HG03457 (cell line): Measurements from ENCODE around the gene LOC101059915.
"Not testable (repeated sequence)": the region's sequence is repeated elsewhere in the genome, so short reads cannot be mapped to it uniquely, and the experiment has no call there.

Experiments used
- ATAC-seq: cut with Tn5 transposase; IDR thresholded peaks from one replicate; pipeline ENCODE4 v1.9.1; 2021; ENCODE audit warnings: moderate number of reproducible peaks; ENCODE audit not compliant: unreplicated experiment

LOC101059915 gene

DNA sequence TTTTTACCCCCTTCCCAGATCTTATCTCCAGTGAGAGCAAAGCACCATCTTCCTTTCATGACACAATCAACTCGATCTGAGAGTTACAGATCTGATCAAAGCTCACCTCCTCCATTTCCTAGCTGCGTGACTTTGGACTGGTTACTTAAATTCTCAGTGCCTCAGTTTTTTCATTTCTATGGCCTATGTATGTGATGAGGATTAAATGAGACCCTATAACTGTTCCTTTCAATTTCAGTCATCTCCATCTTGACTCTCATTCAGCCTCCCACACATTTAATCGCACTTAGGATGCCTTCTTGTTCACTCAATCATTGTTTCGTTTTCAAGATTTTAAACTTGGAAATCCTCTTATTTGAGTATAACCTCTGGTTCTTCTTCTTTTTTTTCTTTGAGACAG, 28.9 kb upstream of the LOC101059915 start:
- ATAC-seq, result no peak

DNA sequence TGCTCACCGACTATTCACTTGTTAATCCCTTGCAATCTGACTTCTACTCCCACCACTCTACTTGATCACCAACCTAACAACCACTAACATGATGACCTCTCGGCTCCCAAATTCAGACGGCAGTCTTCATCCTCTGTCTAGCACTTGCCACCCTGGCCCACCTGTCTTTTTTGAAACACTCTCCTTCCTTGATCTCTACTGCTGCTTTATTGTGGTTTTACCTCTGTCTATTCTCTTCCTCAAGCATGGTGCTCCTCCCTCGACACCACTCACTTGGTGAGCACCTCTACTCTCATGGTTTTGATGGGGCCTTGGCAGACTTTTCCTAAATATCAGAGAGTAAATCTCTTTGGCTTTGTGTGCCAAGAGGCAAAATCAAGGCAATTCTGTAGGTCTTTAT, 27.3 kb upstream of the LOC101059915 start:
- no peak for ATAC-seq

DNA sequence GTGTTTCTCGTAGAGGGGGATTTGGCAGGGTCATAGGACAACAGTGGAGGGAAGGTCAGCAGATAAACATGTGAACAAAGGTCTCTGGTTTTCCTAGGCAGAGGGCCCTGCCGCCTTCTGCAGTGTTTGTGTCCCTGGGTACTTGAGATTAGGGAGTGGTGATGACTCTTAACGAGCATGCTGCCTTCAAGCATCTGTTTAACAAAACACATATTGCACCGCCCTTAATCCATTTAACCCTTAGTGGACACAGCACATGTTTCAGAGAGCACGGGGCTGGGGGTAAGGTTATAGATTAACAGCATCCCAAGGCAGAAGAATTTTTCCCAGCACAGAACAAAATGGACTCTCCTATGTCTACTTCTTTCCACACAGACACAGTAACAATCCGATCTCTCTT, 22.9 kb upstream of the LOC101059915 start:
- not testable (repeated sequence) for ATAC-seq

DNA sequence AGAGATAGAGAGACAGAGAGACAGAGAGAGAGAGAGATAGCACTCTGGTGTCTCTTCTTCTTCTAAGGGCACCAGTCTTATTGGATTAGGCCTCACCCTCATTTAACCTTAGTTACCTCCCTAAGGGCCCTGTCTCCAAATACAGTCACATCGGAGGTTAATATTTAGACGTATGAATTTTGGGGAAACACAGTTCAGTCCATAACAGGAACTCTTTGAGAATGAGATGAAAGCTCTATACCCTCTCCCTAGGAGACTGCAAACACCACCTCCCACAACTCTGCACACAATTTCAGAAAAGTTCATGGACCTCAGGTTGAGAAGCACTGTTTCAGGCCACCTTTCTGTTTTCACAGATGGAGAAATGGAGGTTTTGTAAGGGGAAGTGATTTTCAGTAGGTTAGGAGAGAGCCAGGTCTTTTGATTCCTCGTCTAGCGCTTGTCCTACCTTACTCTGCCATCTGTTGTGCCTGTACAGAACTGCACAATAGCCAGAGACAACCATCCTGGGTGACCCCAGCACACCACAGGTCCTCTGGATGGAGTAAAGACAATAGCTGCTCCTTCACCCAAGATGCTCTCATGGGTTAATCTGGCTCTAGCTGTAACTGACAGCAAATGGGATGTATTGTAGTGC, 16.9 kb upstream of the LOC101059915 start:
- ATAC-seq, result no peak

DNA sequence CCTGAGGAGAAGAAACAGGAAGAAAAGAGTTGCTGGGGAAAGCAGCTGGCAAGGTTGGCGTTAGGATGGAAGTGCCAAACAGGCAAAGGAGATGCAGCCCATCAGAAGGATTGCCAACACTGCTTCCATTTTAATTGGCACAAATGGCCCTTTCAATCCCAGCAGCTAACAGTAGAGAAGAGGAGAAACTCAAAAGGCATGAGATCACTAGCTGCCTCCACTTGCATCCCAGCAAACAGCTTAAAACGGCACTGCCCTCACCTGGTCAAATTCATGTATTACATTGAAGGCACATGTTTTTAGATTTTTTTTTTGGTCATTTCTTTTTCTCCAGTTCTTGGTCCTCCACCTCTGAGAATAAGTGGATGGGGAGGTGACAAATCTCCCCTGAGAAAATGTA, 14.9 kb upstream of the LOC101059915 start:
- ATAC-seq, result no peak

DNA sequence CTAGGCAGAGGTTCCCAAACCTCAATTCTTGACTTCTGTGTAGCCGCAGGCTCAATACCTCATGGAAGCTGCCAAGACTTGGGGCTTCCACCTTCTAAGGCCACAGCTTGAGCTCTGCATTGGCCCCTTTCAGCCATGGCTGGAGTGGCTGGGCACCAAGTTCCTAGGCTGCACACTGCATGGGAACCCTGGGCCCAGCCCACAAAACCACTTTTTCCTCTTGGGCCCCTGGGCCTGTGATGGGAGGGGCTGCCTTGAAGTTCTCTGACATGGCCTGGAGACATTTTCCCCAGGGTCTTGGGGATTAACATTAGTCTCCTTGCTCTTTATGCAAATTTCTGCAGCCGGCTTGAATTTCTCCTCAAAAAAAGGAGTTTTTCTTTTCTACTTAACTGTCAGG, 14.0 kb upstream of the LOC101059915 start:
- no peak for ATAC-seq

DNA sequence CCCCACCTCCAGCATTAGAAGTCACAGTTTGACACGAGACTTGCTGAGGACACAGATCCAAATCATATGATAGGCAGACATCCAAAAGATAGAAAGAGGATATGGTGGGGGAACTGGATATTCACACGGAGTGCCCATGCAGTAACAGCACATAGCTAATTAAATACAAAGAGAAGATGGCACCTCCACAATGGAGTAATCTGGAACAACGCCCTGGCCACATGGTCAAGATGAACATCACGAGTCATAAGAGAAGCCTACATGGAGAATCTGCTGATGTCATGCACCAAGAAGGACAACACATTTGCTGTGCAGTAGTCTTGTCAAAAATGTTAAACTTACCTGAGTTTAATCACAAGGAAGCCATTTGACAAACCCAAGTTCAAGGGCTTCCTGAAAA, 10.1 kb upstream of the LOC101059915 start:
- no peak for ATAC-seq

DNA sequence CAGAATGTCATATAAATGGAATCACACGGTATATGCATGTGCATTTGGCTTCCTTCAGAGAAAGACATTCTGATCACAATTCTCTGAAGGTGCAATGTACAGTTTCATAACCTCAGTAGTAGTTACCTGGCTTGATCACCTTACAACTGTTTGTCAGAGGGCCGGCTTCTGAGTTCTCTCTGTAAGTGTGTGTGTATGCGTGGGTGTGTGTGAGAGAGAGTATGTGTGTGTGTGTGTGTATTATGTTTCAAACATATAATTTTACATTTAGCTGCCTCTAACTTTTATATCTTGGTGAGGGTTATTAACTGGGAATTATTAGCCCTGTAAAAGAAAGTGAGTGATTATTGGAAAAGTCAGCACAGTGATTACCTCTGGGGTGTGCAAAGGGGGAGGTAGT, 8.0 kb upstream of the LOC101059915 start:
- no peak for ATAC-seq

DNA sequence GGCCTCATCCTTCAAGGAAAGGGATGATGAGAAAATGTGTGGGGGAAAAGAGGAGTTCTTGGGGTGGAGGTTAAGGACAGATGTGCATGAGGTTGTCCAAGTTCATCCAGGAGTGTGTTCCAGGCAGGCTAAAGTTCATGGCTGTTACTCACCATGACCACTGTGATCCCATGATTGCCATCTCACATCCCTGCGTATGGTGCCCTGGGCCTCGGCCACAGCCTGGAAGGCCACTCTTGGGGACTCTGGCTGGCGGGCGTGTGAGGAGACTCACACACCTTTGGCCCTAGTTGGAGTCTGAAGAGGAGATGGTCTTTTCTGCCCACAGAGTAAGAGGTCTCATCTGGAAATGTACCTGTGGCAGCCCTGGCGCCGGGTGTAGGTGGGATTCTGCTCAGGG, 7.4 kb upstream of the LOC101059915 start:
- ATAC-seq, result no peak

DNA sequence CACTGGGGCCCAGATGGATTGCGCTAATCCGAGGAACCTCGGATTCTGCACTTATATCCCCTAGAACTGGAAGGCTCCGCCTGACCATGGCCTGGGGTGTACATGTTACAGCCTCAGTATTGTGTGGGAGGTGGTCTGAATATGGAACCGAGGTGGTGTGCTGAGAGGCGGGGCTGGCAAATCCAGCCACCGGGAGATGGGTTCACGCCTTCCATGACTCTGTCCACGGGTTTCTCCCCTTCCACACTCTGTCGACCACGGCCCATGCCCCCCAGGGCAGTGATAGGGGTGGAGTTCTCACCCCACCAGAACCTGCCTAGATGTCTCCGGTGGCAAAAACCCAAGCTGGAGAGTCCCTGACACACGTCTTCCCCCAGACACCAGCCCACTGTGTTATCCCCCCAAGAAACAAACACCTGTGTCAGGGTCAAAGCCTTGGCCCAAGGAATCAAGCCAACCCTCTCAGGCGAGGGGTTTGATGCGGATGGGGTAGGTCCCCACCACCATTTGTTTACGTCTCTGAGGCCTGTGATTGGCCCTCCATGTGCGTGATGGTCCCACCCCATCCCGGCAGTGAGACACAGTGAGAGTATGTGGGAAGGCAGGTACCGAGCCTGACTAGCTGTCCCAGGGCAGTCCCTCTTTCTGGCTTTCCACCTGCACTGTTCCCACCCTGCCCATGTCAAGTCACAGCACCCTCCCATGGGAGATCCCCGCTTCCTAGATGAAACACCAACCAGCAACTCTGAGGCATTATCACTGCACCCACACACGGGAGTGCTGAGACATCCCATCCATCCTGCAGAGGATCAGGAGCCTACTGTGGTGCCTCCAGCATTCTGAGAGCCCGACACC, 6.6 kb upstream of the LOC101059915 start:
- ATAC-seq, result no peak

DNA sequence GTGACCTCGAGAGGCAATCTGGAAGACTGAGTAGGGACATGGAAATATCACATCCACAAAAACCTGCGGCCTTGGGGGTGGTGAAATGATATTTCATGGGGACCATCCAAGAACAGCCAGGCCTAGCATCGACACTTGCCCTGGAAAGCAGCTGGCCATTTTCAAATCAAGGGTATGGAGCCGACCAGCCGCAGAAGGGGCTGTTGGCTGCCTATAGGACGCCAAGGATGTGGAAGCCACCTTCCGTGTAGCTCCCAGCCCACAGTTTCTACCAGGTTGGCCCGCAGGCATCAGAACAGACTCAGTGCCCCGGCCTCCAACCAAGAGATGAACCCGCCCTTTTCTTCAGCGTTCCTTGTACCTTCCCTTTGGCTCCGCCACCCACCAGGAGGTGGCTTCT, 5.4 kb upstream of the LOC101059915 start:
- ATAC-seq, result no peak

DNA sequence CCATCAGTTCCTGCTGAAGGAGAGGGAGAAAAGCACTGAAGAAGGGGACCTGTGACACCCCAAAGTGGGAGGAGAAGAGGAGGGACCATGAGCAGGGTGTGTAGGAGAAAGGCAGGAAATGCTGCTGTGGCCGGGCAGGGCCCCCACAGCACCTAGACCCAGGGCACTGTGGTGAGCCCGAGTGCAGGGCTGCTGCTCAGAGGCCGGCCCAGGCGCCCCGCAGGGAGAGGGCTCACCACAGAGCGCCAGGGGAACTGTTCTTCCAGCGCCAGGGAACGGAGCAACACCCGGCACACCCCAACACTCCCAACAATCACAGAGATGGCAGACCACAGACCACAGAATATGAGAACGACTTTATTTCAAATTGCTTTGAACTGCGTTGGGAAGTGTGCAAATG, 4.7 kb upstream of the LOC101059915 start:
- not testable (repeated sequence) for ATAC-seq

DNA sequence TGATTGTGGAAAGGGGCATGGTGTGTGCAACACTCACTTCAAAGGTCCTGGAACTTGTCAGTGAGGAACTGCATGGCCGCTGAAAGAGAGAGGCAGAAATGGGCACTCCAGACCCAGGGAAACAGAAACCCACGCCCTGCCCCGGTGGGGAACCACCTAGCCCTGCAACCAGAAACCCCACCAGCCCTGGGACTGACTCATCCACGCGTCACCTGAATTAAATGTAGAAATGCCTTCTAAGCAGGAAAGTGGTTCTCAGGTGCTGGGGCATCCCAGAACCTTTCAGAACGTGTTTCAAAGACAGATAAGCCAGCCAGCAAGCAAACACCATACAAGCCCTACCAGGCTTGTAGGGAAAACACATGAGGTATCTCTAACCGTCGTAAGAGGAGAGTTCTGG, 4.1 kb upstream of the LOC101059915 start:
- not testable (repeated sequence) for ATAC-seq

DNA sequence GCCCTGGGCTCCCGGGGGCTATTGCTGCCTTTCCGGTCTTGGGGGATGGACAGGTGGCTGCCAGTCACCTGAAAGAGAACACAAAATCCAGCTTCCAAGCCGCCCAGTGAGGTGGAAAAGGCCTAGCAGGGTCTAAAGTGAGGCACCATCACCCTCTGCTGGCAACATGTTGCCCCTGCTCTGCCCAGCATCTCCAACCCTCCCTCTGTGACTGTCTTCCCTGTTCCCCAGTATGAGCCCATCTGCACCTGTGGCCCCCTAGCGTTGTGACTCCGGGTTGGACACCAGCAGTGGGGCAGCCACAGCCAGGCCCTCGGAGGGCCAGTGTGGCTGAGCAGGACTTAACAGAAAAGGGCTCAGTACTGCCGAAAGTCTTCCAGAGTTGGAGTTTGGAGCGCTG, 3.1 kb upstream of the LOC101059915 start:
- not testable (repeated sequence) for ATAC-seq

DNA sequence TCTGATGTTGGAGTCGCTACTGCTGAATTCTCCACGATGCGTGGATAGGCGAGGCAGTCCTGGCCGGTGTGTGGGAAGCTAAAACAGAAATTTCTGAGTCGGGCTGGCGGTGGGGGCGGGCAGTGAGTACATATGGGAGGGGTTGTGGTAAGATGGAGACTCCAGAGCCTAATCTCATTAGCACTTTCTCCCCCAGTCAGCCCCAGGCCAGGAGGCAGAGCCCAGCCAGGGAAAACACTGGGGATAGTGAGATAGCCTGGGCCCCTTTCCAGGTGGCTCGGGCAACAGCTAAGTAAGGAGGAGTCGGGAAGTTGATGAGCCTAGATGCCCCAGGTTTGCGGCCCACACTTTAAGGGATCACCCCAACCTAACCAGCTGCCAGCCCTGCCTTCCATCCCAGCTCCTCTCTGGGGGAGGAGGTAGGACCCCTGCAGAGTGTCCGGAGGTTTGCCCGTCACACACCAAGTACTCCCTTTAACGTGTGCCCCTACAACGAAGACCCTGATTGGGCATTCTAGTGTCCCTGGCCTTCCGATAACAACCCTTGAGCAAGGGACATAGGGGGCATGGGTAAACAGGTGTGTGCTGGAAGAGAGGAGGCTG, 2.4 kb upstream of the LOC101059915 start:
- no peak for ATAC-seq

DNA sequence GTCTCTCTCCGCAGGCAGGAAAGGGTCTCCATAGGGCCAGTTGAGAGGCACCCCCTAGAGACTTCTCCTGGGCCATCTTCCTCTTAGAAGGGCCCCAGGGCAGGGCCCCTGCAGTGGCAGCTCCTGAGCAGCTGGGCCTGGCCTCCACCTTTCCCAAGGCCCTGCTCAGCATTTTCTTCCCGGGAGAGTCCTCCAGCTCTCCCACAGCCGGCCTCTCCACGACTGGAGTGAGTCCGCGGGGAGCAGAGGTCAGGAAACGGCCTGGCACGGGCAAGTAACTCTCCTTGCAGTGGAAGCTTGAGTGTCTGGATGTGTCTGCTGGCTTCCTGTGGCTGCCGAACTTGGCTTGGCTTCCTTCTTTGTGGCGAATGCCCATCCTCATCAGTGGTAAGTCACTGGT, 1.6 kb upstream of the LOC101059915 start:
- no peak for ATAC-seq

DNA sequence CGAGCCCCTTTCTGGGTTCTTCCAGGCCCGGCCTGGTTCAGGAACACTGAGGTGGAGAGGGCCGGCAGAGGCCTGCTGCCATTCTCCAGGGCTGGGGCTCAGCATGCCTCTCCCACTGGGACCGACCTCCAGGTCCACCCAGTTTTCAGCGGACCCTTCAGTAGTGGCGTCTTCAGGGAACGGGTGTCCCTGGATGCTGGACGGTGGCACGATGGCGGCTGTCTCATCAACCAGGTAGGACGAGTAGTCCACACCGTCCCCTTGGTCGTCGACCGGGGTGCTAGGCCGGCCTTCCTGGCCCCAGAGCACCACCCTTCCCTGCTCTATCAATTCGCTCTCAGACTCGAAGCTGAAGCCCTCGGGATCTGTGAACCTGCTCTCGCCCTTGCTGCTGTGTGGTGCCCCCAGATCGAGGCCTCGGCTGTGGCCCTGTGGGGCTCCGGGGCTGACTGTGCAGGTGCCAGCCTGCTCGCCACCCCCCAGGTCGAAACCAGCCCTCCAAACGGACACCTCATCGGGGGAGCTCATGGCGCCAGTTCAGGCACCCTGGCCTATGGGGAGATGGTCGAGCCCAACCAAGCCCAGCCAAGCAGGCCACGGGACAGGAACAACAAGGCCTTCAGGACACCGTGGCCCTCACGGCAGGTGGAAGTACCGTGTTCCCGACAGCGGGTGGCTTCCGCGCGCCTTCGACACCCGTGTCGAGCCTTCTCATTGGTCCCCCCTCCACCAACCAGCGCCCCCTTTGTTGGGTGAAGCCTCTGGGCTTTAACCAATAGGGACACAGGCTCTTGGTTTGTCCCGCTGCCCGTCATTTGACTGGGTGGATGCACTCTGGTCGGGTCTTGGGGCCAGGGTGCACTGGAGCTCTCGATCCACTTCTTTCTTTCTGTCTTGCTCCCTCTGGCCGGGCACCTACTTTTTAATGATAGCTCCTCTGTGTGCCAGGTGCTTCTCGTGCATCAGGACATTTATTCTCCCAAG, 814 bp upstream of the LOC101059915 start:
- no peak for ATAC-seq

DNA sequence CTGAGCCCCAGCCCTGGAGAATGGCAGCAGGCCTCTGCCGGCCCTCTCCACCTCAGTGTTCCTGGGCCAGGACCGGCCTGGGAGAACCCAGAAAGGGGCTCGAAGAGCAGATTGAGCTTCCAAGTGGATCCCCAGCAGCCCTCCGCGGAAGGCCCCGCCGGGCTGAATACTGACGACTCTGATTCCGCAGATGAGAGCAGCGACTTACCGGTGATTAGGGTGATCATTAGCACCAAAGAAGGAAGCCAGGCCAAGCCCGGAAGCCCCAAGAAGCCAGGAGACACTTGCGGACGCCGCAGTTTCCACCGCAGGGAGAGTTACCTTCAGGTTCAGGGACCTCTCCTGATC, 876 bp downstream of the LOC101059915 start:
- no peak for ATAC-seq

DNA sequence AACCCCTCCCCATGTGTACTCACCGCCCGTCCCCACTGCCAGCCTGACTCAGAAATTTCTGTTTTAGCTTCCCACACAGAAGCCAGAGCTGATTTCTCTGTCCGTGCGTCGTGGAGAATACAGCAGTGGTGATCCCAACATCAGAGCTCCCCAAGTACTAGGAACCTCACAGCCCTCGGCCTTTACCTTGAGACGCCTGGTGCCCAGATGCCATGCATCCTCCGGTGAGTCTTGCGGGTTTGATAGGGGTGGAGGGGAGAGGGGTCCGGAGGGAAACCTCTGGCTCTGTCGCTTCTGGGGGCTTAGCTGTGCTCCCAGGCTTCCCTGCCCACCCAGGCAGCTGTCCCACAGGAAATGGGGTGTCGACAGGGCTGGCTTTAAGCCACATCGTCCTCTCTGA, 2.1 kb downstream of the LOC101059915 start:
- ATAC-seq, result no peak

DNA sequence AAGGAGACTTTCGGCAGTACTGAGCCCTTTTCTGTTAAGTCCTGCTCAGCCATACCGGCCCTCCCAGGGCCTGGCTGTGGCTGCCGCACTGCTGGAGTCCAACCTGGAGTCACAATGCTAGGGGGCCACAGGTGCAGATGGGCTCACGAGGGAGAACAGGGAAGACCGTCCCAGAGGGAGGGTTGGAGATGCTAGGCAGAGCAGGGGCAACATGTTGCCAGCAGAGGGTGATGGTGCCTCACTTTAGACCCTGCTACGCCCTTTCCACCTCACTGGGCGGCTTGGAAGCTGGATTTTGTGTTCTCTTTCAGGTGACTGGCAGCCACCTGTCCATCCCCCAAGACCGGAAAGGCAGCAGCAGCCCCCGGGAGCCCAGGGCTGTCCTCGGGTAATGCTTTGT, 2.6 kb downstream of the LOC101059915 start:
- ATAC-seq, result not testable (repeated sequence)
